Kidney epithelial cell (primary cell): ENCODE measurements around the gene ZNF436. TPM values are rescaled to one million over a fixed set of nuclear protein-coding genes. Genes with fewer than 3 reads are reported as not detected.
"Not testable (repeated sequence)": the region's sequence is repeated elsewhere in the genome, so short reads cannot be mapped to it uniquely, and the experiment has no call there.

Source experiments
- DNase-seq: peaks from one replicate; pipeline ENCODE4 v3.0.0-alpha.2; 2010; ENCODE audit warnings: low read depth
- H3K27me3 ChIP-seq: 2 replicates; pipeline ENCODE4 v1.6.0; 2011; ENCODE audit warnings: low read length; ENCODE audit not compliant: control insufficient read depth, insufficient read depth
- H3K36me3 ChIP-seq: 2 replicates; pipeline ENCODE4 v1.5.1; 2011; ENCODE audit warnings: low read length; ENCODE audit not compliant: control insufficient read depth, insufficient read depth
- H3K4me3 ChIP-seq: 2 replicates; pipeline ENCODE4 v1.5.1; 2011; ENCODE audit warnings: low read depth, mild to moderate bottlenecking, control low read depth, low read length
- CTCF ChIP-seq: IDR thresholded peaks from 2 replicates; pipeline ENCODE4 v1.5.1; 2011; ENCODE audit warnings: mild to moderate bottlenecking, moderate library complexity, low read length, control low read depth, inconsistent platforms; ENCODE audit not compliant: insufficient read depth, poor library complexity, severe bottlenecking
- total RNA-seq: library from RNA; depleted of rRNA; stranded (reverse); fragments of >200 nt; gene quantifications from 2 replicates; pipeline ENCODE4 v1.2.3, GENCODE V29; 2015

The ZNF436 gene
- total RNA-seq, 1 donor from 2014 or later = 11.7 TPM

DNA sequence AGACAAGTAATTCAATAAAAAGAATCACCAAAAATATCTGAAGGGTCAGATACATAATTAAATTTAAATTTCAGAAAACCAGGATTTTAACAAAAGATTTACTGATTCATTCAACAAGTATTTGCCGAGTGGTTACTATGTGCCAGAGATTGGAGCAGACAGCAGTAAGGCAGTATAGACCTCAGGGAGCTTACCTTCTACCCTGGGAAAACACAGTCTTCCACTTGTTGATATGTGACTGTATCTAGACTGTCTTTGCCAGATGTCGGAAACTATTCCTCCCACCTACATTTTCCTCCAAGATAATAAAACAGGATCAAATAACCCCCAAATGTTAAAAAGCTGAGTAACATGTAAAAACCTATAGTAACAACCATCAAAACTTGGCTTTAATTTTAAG is 31.8 kb downstream of the ZNF436 start:
- Histone ChIP-seq H3K36me3 (no peaks in the 10 kb centered on the region), H3K27me3 (no peaks in the 10 kb centered on the region), H3K4me3 (no peak overlapping the region)
- no peak for TF ChIP-seq CTCF
- DNase-seq = no peak

- Histone ChIP-seq H3K27me3 (no peaks in the 10 kb centered on the region), H3K4me3 (no peak overlapping the region), H3K36me3 (peaks cover 2% of the 10 kb centered on the region)
- TF ChIP-seq CTCF = no peak
- no peak for DNase-seq
Observed at GRCh38 chr1:23331713-23332112, 37.9 kb downstream of the ZNF436 start.

DNA sequence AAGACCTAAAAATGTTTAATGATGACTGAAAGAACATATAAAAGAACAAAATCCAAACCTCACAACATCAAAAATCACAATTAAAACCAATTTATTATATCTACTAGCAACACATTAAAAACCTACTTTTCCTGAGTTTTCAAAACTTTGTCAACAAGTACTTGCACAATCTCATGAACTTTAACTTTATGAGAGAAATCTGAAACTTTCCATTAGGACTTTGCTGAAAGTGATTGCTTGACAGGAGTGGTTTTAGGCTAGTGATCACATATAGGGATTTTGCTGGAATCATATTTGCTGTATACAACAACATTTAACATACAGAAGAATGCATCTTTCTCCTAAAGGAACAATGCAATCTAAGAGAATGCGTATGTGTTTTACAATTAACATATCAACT is 38.8 kb downstream of the ZNF436 start:
- no peak overlapping the region for H3K4me3 ChIP-seq
- TF ChIP-seq CTCF = no peak
- no peak for DNase-seq
- H3K27me3 ChIP-seq = no peaks in the 10 kb centered on the region
- H3K36me3 ChIP-seq = peaks cover 2% of the 10 kb centered on the region

DNA sequence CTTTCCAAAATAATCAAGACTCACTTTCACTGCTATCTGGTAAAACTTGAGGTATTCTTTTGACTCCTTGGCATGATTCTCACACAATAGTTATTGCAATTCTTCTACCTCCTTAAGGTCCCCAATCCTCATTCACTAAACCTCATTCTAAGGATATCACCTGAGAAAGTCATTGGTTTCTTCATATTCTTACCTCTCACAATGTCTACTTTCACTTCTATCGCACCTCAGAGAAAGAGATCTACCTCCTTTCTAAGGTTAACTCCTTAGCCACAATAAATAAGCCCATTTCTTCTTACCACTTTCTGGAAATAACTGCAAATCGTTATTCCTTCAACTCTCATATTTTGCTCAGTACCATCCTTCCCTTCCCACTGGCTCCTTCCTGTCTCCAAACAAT is 44.2 kb downstream of the ZNF436 start:
- no peak for DNase-seq
- no peak overlapping the region for H3K4me3 ChIP-seq
- no peaks in the 10 kb centered on the region for H3K27me3 ChIP-seq
- H3K36me3 ChIP-seq = peaks cover 4% of the 10 kb centered on the region
- no peak for TF ChIP-seq CTCF

- H3K36me3 ChIP-seq = peaks cover 2% of the 10 kb centered on the region
- no peak overlapping the region for H3K4me3 ChIP-seq
- no peak for TF ChIP-seq CTCF
- no peak for DNase-seq
- no peaks in the 10 kb centered on the region for H3K27me3 ChIP-seq
Observed at GRCh38 chr1:23322770-23323169, 46.9 kb downstream of the ZNF436 start.

DNA sequence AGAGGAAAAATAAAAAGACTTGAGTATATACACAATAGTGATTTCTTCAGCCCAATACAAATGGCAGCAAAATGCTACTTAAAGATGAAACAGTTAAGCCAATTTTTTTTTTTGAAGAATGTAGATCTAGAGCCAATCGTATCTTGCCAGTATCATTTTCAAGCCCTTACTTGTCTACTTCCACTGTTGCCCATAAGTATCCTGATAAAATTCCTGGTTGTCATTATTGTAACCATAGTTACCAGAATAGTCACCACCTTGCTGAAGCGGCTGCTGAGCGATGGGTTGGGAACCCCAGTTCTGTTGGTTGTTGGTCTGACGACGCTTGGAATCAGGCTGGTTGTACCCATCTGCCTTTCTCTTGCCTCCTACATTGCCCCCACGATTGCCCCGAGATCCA is 59.4 kb downstream of the ZNF436 start:
- not testable (repeated sequence) for H3K4me3 ChIP-seq, DNase-seq, H3K36me3 ChIP-seq, H3K27me3 ChIP-seq

Other genes with a start within 250 kb of the ZNF436 start
- gene LUZP1, start 201.0 kb downstream of the ZNF436 start, total RNA-seq = 27.1 and 32.4 TPM in 2 replicates
- 1.6 and 2.0 TPM in 2 replicates for gene HTR1D, start 152.3 kb downstream of the ZNF436 start, total RNA-seq
- gene HNRNPR, start 25.6 kb downstream of the ZNF436 start, total RNA-seq = 75.7 and 82.2 TPM in 2 replicates
- 3.7 and 6.8 TPM in 2 replicates for gene TCEA3, start 54.9 kb upstream of the ZNF436 start, total RNA-seq
- gene ASAP3, start 114.3 kb upstream of the ZNF436 start, total RNA-seq = 17.7 and 27.1 TPM in 2 replicates
- gene E2F2, start 161.4 kb upstream of the ZNF436 start, total RNA-seq = 0.07 and 0.13 TPM in 2 replicates
- gene ID3, start 189.7 kb upstream of the ZNF436 start, total RNA-seq = 76.6 and 77.5 TPM in 2 replicates